GF-D8 (cell line): ENCODE data around the gene BBS4.
A peak's percentile ranks its signal among the peaks of the same experiment; 100 is the strongest.
"Not testable (repeated sequence)": the region's sequence is repeated elsewhere in the genome, so short reads cannot be mapped to it uniquely, and the experiment has no call there.

ENCODE experiments used
- DNase-seq: peaks from one replicate; lab custom pipeline; 2025; lab: John Stamatoyannopoulos, UW

BBS4 gene

DNA sequence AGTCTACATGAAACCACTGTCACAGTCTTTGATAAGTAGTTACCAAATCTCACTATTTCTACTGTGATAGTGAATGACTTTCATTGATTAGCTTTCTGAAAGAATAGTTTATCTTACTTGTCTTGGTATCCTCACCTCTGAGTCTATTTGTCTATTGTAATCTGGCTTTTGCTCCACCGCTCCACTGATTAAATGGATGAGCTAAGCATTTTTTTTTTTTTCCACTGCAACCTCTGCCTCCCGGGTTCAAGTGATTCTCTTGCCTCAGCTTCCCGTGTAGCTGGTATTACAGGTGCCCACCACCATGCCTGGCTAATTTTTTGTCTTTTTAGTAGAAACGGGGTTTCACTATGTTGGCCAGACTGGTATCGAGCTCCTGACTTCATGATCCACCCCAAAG lies 12.9 kb downstream of the BBS4 start:
- DNase-seq: no peak

DNA sequence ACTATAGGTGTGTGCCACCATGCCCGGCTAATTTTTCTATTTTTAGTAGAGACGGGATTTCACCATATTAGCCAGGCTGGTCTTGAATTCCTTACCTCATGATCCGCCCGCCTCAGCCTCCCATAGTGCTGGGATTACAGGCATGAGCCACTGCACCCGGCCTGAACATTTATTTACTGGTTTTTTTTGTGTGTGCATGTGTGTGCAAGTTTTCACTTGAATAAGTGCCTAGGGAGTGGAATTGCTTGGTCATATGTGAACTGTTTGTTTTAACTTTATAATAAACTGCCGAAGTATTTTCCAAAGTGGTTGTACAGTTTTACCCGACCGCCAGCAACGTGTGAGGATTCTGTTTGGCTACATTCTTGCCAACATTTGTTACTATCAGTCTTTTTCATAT lies 14.1 kb downstream of the BBS4 start:
- no peak for DNase-seq

DNA sequence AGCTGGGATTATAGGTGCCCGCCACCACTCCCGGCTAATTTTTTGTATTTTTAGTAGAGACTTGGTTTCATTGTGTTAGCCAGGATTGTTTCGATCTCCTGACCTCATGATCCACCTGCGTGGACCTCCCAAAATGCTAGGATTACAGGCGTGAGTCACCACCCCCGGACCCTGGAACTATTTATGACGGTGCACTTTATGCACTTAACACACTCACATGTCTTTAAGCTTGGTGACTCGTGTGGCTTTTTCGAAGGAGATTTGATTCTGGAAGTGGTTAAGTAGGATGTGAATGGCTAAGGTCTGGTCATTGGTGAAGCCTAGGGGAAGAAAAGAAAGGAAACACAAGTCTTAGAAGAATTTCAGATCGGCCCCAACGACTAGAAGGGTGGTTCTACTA lies 20.3 kb downstream of the BBS4 start:
- no peak for DNase-seq

DNA sequence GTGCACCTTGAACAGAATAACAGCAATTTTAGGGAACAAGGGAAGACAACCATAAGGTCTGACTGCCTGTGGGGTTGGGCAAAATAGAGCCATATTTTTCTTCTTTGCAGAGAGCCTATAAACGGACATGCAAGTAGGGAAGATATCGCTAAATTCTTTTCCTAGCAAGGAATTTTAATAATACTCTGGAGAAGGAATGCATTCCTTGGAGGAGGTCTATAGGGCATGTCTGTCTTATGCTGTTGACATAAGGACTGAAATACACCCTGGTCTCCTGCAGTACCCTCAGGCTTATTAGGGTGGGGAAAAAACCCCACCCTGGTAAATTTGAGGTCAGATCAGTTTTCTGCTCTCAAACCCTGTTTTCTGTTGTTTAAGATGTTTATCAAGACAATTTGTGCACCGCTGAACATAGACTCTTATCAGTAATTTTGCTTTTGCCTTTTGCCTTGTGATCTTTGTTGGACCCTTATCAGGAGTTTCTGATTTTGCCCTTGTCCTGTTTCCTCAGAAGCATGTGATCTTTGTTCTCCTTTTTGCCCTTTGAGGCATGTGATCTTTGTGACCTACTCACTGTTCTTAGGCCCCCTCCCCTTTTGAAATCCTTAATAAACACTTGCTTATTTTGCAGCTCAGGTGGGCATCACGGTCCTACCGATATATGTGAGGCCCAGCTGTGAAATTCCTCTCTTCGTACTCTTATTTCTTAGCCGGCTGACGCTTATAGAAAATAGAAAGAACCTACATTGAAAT lies 22.7 kb downstream of the BBS4 start:
- peak; percentile 7 for DNase-seq

DNA sequence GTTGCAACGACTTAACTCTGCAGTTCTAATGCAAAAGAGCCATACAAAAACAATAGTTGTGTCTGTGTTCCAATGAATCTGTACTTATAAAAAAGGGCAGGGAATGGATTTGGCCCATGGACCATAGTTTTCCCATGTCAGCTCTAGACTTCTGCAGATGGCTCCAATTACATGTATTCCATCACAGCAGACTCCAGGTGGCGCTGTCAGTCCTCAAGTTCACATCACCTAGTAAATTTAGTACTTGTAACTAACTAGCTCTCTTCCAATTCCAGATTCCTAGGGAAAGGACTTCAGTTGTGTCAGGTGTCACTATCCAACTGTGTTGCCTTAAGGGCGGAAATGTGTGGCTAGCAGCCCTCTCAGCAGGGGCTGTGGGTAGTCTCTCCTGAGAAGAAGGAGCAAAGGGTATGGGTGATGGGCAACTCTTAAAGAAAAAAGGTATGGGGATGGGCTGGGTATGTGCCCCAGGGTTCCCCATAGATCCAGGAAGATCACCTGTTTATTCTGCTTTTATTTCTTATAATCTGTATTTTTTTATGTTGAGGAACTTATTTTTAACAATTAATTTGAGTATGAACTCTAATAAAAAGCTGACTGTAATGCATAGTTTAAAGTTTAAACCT lies 36.2 kb downstream of the BBS4 start:
- DNase-seq: no peak

DNA sequence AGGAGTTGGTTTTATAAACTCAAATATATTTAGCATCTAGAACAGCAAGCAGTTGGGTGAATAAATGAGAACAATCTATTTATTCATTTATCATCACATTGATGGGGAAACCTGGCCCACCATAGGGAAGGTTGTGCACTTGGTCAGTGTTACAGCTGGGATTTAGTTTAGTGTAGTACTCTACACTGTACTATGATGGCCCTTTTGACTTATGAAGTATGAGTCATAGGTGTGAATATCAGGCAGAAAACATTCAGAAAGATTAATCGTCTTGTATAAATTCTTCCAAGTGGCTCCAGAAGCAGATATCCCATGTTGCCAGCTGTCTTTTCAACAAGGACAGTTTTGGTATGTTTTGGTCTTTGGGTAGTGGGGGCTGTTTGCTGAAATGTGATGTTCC lies 38.0 kb downstream of the BBS4 start:
- no peak for DNase-seq

DNA sequence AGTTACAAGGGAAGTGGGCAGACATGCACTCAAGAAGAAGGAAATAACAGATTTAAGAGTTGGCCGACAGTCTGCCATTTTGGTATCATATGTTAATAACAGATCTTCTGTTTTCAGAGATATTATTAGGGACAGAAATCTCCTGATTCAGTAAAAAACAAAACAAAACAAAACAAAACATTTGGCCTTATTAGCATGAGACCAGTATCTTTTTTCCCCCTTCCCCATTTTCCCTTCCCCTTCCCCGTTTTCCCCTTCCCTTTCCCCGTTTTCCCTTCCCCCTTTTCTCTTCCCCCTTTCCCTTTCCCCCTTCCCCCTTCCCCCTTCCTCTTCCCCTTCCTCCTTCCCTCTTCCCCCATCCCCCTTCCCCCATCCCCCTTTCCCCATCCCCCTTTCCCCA lies 39.4 kb downstream of the BBS4 start:
- DNase-seq: no peak

DNA sequence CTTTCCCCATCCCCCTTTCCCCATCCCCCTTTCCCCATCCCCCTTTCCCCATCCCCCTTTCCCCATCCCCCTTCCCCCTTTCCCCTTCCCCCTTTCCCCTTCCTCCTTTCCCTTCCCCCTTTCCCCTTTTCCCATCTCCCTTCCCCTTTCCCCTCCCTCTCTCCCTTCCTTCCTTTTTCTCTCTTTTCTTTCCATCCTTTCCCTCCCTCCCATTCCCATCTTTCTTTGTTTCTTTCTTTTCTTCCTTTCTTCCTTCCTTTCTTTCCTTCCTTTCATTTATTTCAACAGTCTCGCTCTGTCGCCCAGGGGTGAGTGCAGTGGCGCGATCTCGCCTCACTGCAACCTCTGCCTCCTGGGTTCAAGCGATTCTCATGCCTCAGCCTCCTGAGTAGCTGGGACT lies 39.8 kb downstream of the BBS4 start:
- not testable (repeated sequence) for DNase-seq

DNA sequence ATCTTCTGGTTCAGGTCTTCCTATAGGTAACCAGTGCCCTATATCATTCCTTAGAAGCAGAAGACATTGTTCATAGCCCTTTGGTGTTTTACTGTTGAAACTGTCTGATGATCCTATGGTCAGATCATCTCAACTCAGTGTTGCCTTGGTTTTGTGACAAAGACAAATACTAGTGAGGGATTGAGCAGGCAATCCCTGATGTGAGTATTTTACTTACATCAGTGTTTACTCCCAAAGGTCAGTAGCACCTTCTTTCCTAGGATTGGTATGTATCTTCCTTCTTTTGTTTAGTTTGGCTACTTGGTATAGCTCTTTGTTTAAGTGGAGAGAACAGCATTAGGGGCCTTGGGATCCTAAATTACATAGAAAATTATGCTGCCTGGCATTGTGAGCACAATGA lies 41.1 kb downstream of the BBS4 start:
- no peak for DNase-seq

DNA sequence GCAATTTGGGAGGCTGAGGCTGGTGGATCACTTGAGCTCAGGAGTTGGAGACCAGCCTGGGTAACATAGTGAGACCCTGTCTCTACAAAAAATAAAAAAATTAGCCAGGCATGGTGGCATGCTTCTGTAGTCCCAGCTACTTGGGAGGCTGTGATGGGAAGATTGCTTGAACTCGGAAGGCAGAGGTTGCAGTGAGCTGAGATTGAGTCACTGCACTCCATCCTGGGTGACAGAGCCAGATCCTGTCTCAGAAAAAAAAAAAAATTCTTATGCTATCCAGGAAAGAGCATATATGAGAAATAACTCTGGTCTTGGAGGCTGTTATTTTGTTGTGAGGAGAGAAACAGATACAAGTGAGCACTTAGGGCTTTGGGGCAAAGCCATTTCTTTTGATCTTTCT lies 42.2 kb downstream of the BBS4 start:
- DNase-seq: not testable (repeated sequence)

DNA sequence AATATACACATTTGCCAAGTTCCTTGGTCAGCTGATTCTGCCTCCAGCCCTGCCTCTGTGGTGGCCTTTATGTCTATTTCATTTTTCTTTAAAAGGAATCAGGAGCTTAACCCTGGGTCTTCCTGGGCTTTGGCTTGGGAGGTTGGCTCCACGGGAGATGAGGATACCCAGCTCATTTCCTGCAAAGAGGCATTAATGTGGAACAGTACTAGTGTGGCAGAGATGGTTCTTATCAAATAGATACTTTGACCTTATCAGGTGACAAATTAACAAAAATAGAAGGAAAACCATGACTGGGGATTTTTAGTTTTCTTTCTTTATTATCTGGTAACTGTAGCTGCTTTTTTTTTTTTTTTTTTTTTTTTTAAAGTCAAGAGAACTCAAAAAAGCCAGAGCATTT lies 42.8 kb downstream of the BBS4 start:
- no peak for DNase-seq

DNA sequence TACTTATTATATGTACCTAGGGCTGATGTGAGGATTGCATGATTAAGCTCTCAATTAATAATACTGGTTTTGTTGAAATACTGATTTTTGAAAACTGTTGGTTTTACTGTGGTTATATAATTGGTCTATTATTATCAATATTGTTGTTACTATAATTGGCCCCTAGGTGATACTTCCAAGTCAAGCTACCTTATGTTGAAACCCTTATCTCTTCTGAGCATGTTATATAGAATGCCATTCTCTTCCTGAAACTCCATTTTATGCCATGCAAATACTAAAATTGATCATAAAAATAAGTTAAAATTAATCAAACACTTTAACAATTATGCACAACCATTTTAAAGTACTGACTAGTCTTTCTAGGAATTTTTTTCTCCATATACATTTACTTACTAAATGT lies 46.1 kb downstream of the BBS4 start:
- DNase-seq: no peak

DNA sequence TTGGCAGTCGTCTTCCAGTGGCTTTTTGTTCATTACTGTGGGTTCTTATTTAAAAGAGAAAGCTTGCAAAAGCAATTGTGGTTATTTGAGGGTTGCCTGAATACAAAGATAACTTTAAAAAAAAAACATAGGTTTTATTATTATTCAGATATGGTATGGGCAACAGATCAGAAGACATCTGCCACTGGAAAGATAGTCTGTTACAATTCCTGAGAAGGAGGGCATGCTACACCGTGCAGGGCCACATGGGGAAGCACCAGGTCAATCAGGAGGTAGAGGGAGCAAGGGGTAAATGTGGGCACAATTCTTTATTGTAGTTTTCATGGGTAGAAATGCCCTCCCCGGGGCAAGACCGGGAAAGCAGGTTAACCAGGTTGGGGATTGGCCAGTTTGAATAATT lies 46.5 kb downstream of the BBS4 start:
- no peak for DNase-seq

DNA sequence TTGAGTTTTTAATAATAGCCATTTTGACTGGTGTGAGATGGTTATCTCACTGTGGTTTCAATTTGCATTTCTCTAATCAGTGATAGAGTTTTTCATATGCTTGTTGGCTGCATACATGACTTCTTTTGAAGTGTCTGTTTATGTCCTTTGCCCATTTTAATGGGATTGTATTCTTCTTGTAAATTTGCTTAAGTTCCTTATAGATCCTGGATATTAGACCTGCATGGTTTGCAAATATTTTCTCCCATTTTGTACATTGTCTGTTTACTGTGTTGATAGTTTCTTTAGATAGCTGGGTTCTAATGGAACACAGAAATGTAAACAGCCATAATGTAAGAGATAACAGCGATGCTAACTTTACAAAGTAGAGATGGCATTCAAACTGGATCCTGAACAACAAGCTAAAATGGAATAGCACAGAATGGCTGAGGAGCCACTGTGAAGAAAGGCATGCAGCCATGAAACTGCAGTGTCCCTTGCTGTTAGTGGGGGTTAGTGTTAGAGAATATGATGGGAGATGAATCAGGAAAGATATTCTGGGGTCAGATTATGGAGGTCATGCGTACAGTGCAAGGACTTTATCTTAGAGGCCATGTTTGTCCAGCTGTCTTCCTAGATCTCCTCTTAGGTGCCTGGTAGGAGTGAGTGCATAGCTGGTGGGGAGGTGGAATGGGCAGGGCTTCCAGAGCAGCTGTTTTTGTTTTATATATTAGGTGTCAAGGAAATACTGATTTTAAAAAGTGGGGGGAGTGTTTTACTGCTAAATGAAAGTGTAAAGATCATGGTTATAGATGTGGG lies 48.1 kb downstream of the BBS4 start:
- no peak for DNase-seq

DNA sequence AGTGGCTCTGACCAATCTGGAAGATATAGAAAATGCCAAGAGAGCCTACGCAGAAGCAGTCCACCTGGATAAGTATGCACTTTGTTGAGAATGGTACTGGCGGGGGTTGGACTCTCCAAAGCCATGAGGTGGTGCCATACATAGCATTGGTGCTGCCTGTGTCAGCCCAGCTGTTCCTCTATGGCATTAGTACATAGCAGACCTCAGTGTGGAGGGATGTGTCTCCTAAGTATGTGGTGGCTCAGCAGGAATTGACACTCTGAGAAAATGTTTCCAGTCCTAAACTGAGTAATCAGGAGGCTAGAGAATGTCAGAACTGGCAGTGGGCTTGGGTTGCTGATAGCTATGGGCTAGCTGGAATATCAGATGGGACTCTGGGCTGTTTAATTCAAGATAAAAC lies 49.1 kb downstream of the BBS4 start:
- DNase-seq: no peak

DNA sequence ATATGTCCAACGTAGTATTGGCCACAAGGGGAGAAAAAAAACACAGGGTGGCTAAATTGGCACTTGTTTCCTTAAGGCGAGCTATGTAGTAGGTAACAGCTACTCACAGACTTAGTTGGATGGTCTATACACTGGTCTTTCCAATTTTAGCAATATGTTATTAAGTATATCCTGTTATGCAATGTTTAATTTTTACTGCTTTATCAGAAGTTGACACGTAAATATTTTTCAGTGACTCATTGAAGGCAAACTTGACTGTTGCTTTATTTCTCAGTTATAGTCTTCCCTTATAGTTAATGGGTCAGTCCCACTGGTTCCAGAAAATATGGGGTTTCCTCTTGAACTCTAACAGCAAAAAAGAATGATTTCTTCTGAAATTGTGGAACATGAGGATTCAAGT lies 51.1 kb downstream of the BBS4 start:
- no peak for DNase-seq

DNA sequence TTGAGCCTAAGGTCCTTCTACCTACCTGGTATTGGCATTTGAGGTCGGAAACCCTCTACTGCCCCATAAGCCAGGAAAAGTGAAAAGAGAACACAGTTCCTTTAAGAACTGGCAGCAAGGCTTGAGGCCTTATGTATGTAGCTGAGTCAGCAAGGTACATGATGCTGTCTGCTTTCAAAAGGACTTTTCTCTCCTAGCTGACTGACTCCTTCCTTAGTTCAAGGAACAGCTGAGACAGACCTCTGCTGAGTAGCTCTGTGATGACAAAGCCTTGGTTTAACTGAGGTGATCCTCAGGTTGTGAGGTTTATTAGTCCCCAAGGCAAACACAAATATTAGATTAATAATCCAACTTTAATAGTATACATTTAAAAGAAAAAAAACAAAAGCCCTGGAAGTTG lies 51.7 kb downstream of the BBS4 start:
- no peak for DNase-seq

DNA sequence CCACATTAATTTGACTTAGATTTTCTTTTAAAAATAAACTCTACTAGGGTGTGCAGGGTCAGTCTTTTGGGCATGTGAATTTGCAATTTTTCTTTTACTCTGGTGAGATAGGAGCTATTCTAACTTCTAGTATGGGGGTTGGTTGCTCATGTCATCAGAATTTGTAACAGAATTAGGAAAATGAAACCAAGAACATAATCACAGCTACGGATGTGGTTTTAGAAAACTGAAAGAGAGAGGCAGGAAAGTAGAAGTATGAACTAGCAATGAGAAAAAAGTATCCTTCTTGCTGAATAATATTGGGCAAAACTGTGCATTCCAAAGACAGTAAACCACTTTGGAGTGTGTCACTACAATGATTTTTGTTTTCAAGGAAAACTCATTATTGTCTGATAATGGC lies 54.2 kb downstream of the BBS4 start:
- DNase-seq: no peak

DNA sequence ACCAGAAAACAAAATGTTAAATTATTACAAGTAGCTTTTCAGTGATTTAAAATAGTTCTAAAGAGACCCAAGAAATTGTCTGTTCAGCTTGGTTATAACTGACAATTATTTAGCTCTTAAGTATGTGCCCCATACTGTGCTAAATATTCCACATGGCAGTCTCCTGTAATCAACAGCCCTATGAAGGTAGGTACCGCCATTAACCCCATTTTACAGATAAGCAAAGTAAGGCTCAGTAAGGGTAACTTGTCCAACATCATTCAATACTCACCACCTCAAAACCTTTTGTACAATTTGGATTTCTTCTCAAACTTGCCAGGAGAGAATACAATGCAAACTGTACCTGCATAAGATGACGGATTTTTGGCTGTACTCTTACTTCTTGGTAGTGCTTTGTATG lies 63.7 kb downstream of the BBS4 start:
- no peak for DNase-seq

DNA sequence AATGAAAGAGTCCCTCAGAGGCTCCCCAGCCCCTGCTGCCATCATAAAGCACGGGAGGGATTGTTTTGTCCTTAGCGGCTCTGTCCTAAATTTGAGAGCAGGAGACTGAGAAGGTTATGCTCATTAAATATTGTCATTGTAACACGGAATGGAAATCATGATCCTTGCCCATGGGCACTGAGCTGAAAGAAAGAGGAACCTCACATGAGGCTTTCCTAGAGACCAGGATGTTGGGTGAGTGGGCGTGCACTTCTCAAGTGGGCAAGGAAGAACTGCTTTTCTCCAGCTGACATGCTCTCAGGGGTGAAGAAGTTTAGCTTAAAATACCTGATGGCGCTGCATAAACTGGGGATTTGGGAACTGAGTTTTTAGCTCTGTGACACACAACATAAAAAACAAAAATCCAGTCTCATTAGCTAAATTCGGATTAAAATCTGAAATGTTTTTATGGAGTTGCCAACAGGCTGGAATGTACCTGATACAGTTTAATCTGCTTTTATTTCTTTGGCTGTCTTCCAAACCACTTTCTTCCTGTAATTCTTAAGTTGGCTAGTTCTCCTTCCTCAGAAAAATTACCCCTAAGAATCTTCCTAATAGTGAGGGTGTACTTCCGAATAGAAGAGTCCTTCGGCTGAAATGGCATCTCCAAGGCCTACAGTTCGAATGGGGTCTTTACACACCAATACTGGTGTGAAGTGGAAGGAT lies 65.9 kb downstream of the BBS4 start:
- peak; percentile 86 for DNase-seq

DNA sequence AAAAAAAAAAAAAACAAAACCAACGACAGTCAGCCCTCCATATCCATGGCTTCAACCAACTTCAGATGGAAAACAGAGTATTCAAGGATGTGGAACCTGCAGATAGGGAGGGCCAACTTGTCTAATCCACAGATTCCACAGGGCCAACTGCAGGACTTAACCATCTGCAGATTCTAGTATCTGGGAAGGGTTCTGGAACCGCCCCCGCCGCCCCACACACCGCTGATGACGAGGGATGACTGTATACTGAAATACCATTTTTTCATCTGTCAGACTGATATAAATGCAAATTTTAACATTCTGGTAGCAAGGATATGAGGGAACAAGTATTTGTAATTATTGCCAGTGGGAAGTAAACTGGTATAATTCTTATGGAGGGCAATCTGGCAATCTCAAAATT lies 68.1 kb downstream of the BBS4 start:
- DNase-seq: no peak

DNA sequence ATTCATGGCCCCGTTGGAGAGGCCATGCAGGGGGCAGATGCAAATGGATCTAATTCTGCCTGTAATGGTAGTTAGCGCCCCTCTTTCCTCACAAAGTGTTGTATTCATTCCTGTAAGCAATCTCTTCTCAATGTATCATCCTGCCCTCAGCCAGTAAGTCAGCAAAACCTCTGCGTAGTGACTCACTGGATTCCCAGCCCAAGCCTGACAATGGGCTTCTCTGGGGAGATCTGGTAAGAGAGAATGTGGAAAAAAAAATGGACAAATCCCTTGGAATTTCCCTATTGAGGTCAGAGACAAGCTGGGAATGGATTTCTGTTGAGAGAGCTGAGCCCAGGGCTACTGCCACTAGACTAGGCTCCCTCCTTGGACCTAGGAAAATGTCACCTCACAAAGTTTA lies 72.2 kb downstream of the BBS4 start:
- DNase-seq: no peak
